GM18907 (cell line): ENCODE data around the gene SENP7.
"Not testable (repeated sequence)": the region's sequence is repeated elsewhere in the genome, so short reads cannot be mapped to it uniquely, and the experiment has no call there.

Experiments
- ATAC-seq: cut with Tn5 transposase; IDR thresholded peaks from one replicate; pipeline ENCODE4 v1.9.1; 2021; ENCODE audit warnings: mild to moderate bottlenecking, moderate library complexity; ENCODE audit not compliant: unreplicated experiment

Gene SENP7

GRCh38 chr3:101340591-101340990 lies 172.4 kb downstream of the SENP7 start:
- no peak for ATAC-seq

- no peak for ATAC-seq
These were observed 179.1 kb downstream of the SENP7 start for GRCh38 chr3:101333883-101334282.

GRCh38 chr3:101329016-101329673 lies 183.9 kb downstream of the SENP7 start:
- no peak for ATAC-seq

- ATAC-seq: no peak
These were observed 187.4 kb downstream of the SENP7 start for GRCh38 chr3:101325393-101326134.

- ATAC-seq: no peak
These were observed 192.5 kb downstream of the SENP7 start, which contains the start of gene IMPG2 for GRCh38 chr3:101320475-101320874. TSS of gene IMPG2 (minus strand) at chr3:101320575. CDS start at chr3:101320372, 203 bp downstream.

- ATAC-seq: no peak
These were observed 193.5 kb downstream of the SENP7 start for GRCh38 chr3:101319531-101319930.

- no peak for ATAC-seq
These were observed 200.5 kb downstream of the SENP7 start for GRCh38 chr3:101312545-101312944.

GRCh38 chr3:101311676-101312075 lies 201.3 kb downstream of the SENP7 start:
- ATAC-seq: no peak

- ATAC-seq: no peak
These were observed 202.0 kb downstream of the SENP7 start for GRCh38 chr3:101310978-101311375.

- ATAC-seq: not testable (repeated sequence)
These were observed 204.8 kb downstream of the SENP7 start for GRCh38 chr3:101308147-101308772.

- ATAC-seq: no peak
These were observed 209.2 kb downstream of the SENP7 start for GRCh38 chr3:101303836-101304235.

GRCh38 chr3:101303089-101303731 lies 209.8 kb downstream of the SENP7 start:
- no peak for ATAC-seq

GRCh38 chr3:101300073-101300472 lies 212.9 kb downstream of the SENP7 start:
- ATAC-seq: no peak

- no peak for ATAC-seq
These were observed 221.0 kb downstream of the SENP7 start for GRCh38 chr3:101292027-101292426.

- no peak for ATAC-seq
These were observed 224.7 kb downstream of the SENP7 start for GRCh38 chr3:101288294-101288693.

GRCh38 chr3:101284757-101285156 lies 228.3 kb downstream of the SENP7 start:
- ATAC-seq: no peak

- ATAC-seq: no peak
These were observed 231.4 kb downstream of the SENP7 start for GRCh38 chr3:101281521-101282030.

- ATAC-seq: no peak
These were observed 233.1 kb downstream of the SENP7 start for GRCh38 chr3:101279765-101280385.

GRCh38 chr3:101279162-101279561 lies 233.8 kb downstream of the SENP7 start:
- ATAC-seq: no peak

GRCh38 chr3:101278727-101279126 lies 234.3 kb downstream of the SENP7 start:
- no peak for ATAC-seq
